Right lobe of liver (tissue), 6 donors: ENCODE measurements around the gene LOXL1. TPM values are rescaled to one million over a fixed set of nuclear protein-coding genes. Genes with fewer than 3 reads are reported as not detected.

ENCODE experiments used
- ATAC-seq, 4 donors: fragments of 200-7000 bp; cut with Tn5 transposase; one replicate each; pipeline ENCODE4 v1.9.1; 2020; ENCODE audit warnings: mild to moderate bottlenecking in 4 of 4, moderate library complexity in 4 of 4
- DNase-seq, 3 donors: peaks; one replicate each; pipeline ENCODE4 v3.0.0-alpha.2; 2020
- H3K27ac ChIP-seq, 3 donors: fragments of 200-600 bp; one replicate each; pipeline ENCODE4 v1.8.0; 2022
- H3K27me3 ChIP-seq, 2 donors: fragments of 200-600 bp; one replicate each; pipeline ENCODE4 v1.8.0; 2022
- H3K36me3 ChIP-seq, 4 donors: fragments of 200-600 bp; sonication (generic) in 1 of 4; one replicate each; pipeline versions ENCODE4 v1.5.1 to v1.8.0; 2017 to 2022; ENCODE audit warnings: control low read depth in 1 of 4
- H3K4me1 ChIP-seq, 4 donors: fragments of 200-600 bp; sonication (generic) in 1 of 4; one replicate each; pipeline versions ENCODE4 v1.5.1 to v1.8.0; 2017 to 2022; ENCODE audit warnings: control low read depth in 1 of 4
- H3K4me3 ChIP-seq, 3 donors: fragments of 200-600 bp; one replicate each; pipeline ENCODE4 v1.8.0; 2022
- H3K9me3 ChIP-seq, 4 donors: fragments of 200-600 bp; sonication (generic) in 1 of 4; one replicate each; pipeline versions ENCODE4 v1.5.1 to v1.8.0; 2017 to 2022; ENCODE audit warnings: control low read depth in 1 of 4
- POLR2A ChIP-seq: fragments of 450-650 bp; IDR thresholded peaks from one replicate; pipeline ENCODE4 v1.6.1; 2017; ENCODE audit warnings: antibody characterized with exemption, mild to moderate bottlenecking
- WGBS: methylation state at CpG from one replicate; pipeline ENCODE4 v1.1.6; 2018; ENCODE audit warnings: low coverage, low lambda C conversion rate; ENCODE audit not compliant: insufficient coverage; ENCODE audit errors: missing lambda C conversion rate; 5-methylcytosine and 5-hydroxymethylcytosine counted together
- intact Hi-C, 2 donors: fragments of 100-400 bp; cut with DNase I; formaldehyde crosslinking; loops; one replicate each; pipeline versions ENCODE4 v1.11.2 to v1.14.1; 2022
- total RNA-seq, 6 experiments: library from RNA; depleted of rRNA in 2 of 6; stranded (reverse); fragments of >200 nt in 2 of 6; fragmentation: NEBNext Ultra II Directional in 3 of 6; extraction: Animal tissue kit (Norgen Biotek cat#: 25700) in 3 of 6; gene quantifications; one replicate each; pipeline versions ENCODE4 v1.1.0 to v1.2.4, GENCODE V29; 2016 to 2023
- TF ChIP-seq, protein P1 (sequence below), 4 donors: fragments of 200-600 bp in 3 of 4; fragments of 450-650 bp in 1 of 4; IDR thresholded peaks; one replicate each; pipeline versions ENCODE4 v1.5.1 to v1.8.0; 2016 to 2022; ENCODE audit warnings: antibody characterized with exemption in 4 of 4, mild to moderate bottlenecking in 2 of 4
- donor health status: DM: no; HTN: yes; CAD: no.
- donor health status: DM: no; HTN: no; CAD: no.
- donor health status: DM: no; HTN: no; CAD: no.
- donor health status: DM: no; HTN: yes; CAD: no.
- donor health status: DM: no; HTN: yes; CAD: no.

The LOXL1 gene
- total RNA-seq, 6 experiments from 2014 or later = 0.29 to 2.3 (median 0.83) TPM

DNA sequence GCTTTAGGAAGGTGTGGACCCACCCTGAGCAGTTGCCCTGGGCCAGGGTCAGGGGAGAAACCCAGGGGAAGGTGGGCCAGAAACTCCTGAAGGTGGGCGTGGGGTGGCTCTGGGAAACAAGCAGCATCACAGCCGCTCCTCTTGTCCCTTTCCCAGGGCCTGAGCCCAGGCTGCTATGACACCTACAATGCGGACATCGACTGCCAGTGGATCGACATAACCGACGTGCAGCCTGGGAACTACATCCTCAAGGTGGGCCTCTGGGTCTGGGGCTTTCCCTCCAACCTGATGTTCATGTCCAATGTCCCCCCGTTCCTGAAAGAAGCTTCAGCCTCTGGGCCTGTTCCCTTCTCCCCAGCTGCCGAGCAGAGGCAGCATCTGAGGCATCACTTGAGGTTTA lies 21.4 kb downstream of the LOXL1 start:
- no peak for ATAC-seq
- TF ChIP-seq, protein P1, sequence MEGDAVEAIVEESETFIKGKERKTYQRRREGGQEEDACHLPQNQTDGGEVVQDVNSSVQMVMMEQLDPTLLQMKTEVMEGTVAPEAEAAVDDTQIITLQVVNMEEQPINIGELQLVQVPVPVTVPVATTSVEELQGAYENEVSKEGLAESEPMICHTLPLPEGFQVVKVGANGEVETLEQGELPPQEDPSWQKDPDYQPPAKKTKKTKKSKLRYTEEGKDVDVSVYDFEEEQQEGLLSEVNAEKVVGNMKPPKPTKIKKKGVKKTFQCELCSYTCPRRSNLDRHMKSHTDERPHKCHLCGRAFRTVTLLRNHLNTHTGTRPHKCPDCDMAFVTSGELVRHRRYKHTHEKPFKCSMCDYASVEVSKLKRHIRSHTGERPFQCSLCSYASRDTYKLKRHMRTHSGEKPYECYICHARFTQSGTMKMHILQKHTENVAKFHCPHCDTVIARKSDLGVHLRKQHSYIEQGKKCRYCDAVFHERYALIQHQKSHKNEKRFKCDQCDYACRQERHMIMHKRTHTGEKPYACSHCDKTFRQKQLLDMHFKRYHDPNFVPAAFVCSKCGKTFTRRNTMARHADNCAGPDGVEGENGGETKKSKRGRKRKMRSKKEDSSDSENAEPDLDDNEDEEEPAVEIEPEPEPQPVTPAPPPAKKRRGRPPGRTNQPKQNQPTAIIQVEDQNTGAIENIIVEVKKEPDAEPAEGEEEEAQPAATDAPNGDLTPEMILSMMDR (IDR thresholded peaks at IDR 0.05) = no peak
- intact Hi-C loops = no loop called here
- WGBS = 65% methylated on average over 2 of the region's 9 CpGs
- Histone ChIP-seq H3K36me3 (no peaks in the 10 kb centered on the region), H3K27me3 (no peaks in the 10 kb centered on the region), H3K27ac (no peak overlapping the region), H3K4me1 (no peaks in the 10 kb centered on the region), H3K4me3 (no peak overlapping the region), H3K9me3 (no peaks in the 10 kb centered on the region)
- no peak for DNase-seq

- H3K4me1 ChIP-seq = no peaks in the 10 kb centered on the region
- H3K27ac ChIP-seq = no peak overlapping the region
- H3K4me3 ChIP-seq = no peak overlapping the region
- ATAC-seq (no peak), DNase-seq (no peak)
- H3K9me3 ChIP-seq = no peaks in the 10 kb centered on the region
- 83% methylated on average over 1 of the region's 4 CpGs for WGBS
- intact Hi-C loops = no loop called here
- TF ChIP-seq, protein P1 (IDR thresholded peaks at IDR 0.05) = no peak
- no peak for TF ChIP-seq POLR2A
- H3K36me3 ChIP-seq = no peaks in the 10 kb centered on the region
- H3K27me3 ChIP-seq = no peaks in the 10 kb centered on the region
Measured at GRCh38 chr15:73948396-73948795, 22.1 kb downstream of the LOXL1 start.

GRCh38 chr15:73948982-73949381 lies 22.7 kb downstream of the LOXL1 start:
- TF ChIP-seq, protein P1 (IDR thresholded peaks at IDR 0.05) = no peak
- no peak for TF ChIP-seq POLR2A
- WGBS = 80% methylated on average over 3 of the region's 4 CpGs
- no peaks in the 10 kb centered on the region for H3K27me3 ChIP-seq
- no peak overlapping the region for H3K4me3 ChIP-seq
- no peaks in the 10 kb centered on the region for H3K9me3 ChIP-seq
- H3K36me3 ChIP-seq = no peaks in the 10 kb centered on the region
- H3K4me1 ChIP-seq = no peaks in the 10 kb centered on the region
- intact Hi-C loops = no loop called here
- ATAC-seq = no peak
- H3K27ac ChIP-seq = no peak overlapping the region
- DNase-seq = no peak

- DNase-seq (no peak), ATAC-seq (no peak)
- Histone ChIP-seq H3K4me1 (no peaks in the 10 kb centered on the region), H3K27ac (no peak overlapping the region), H3K9me3 (no peaks in the 10 kb centered on the region), H3K4me3 (no peak overlapping the region), H3K27me3 (no peaks in the 10 kb centered on the region), H3K36me3 (no peaks in the 10 kb centered on the region)
- 84% methylated on average over 9 of the region's 10 CpGs for WGBS
- intact Hi-C loops = no loop called here
- TF ChIP-seq, protein P1 (IDR thresholded peaks at IDR 0.05) = no peak
- TF ChIP-seq POLR2A = no peak
Measured at GRCh38 chr15:73949496-73949895, 23.2 kb downstream of the LOXL1 start.

DNA sequence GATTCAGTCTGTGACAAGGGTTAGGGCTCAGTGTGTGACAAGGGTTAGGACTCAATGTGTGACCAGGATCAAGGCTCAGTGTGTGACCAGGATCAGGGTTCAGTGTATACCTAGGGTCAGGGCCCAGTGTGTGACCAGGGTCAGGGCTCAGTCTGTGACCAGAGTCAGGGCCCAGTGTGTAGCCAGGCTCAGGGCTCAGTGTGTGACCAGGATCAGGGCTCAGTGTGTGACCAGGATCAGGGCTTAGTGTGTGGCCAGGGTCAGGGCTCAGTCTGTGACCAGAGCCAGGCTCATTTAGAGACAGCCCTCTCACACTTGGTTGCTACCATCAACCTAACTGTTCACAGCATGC lies 24.2 kb downstream of the LOXL1 start:
- no peak overlapping the region for H3K27ac ChIP-seq

More for the DNA sequence above, 24.2 kb downstream of the LOXL1 start:
- no peak for ATAC-seq
- TF ChIP-seq, protein P1 (IDR thresholded peaks at IDR 0.05) = no peak
- intact Hi-C loops = no loop called here
- no peak overlapping the region for H3K4me3 ChIP-seq
- DNase-seq = no peak
- H3K36me3 ChIP-seq = no peaks in the 10 kb centered on the region
- no peaks in the 10 kb centered on the region for H3K9me3 ChIP-seq
- no peaks in the 10 kb centered on the region for H3K4me1 ChIP-seq
- no peaks in the 10 kb centered on the region for H3K27me3 ChIP-seq
